Stomach smooth muscle (tissue), 2 donors: ENCODE results near the gene SMCHD1.
"Not testable (repeated sequence)": the region's sequence is repeated elsewhere in the genome, so short reads cannot be mapped to it uniquely, and the experiment has no call there.

Experiments used
- H3K27ac ChIP-seq: one replicate; pipeline ENCODE4 v1.7.0; 2013; ENCODE audit warnings: mild to moderate bottlenecking, low read length, inconsistent platforms
- H3K27me3 ChIP-seq, 2 donors: one replicate each; pipeline ENCODE4 v1.7.0; 2013; ENCODE audit warnings: low read length in 2 of 2; ENCODE audit not compliant: insufficient read depth in 2 of 2, control insufficient read depth in 1 of 2
- H3K36me3 ChIP-seq, 2 donors: one replicate each; pipeline ENCODE4 v1.7.0; 2013; ENCODE audit warnings: low read length in 2 of 2; ENCODE audit not compliant: control insufficient read depth in 2 of 2, insufficient read depth in 2 of 2
- H3K4me1 ChIP-seq: one replicate; pipeline ENCODE4 v1.7.0; 2013; ENCODE audit warnings: low read length; ENCODE audit not compliant: control insufficient read depth, insufficient read depth
- H3K4me3 ChIP-seq, 2 donors: one replicate each; pipeline ENCODE4 v1.7.0; 2013; ENCODE audit warnings: low read length in 2 of 2
- H3K9ac ChIP-seq, 2 donors: one replicate each; pipeline ENCODE4 v1.7.0; 2013; ENCODE audit warnings: low read length in 2 of 2, mild to moderate bottlenecking in 1 of 2
- H3K9me3 ChIP-seq, 2 donors: one replicate each; pipeline ENCODE4 v1.7.0; 2013; ENCODE audit warnings: low read length in 2 of 2; ENCODE audit not compliant: control insufficient read depth in 2 of 2
- donor health status: healthy.
- donor health status: Pancreatic carcinoma.

SMCHD1 gene

GRCh38 chr18:2837290-2837689 is 181.8 kb downstream of the SMCHD1 start:
- H3K9me3 ChIP-seq, H3K36me3 ChIP-seq, H3K4me3 ChIP-seq, H3K27ac ChIP-seq, H3K4me1 ChIP-seq, H3K27me3 ChIP-seq, H3K9ac ChIP-seq: not testable (repeated sequence)

- peaks cover 0 to 2% of the 10 kb centered on the region in 2 donors for H3K27me3 ChIP-seq
Measured at GRCh38 chr18:2839202-2839601, 183.7 kb downstream of the SMCHD1 start.

GRCh38 chr18:2840521-2840920 is 185.0 kb downstream of the SMCHD1 start:
- Histone ChIP-seq H3K4me1 (no peaks in the 10 kb centered on the region), H3K36me3 (no peaks in the 10 kb centered on the region), H3K9ac (no peak overlapping the region), H3K4me3 (no peak overlapping the region), H3K9me3 (no peaks in the 10 kb centered on the region), H3K27ac (no peak overlapping the region), H3K27me3 (peaks cover 2 to 6% of the 10 kb centered on the region in 2 donors)

More at GRCh38 chr18:2839202-2839601, 183.7 kb downstream of the SMCHD1 start:
- Histone ChIP-seq H3K9me3 (no peaks in the 10 kb centered on the region), H3K27ac (no peak overlapping the region), H3K4me1 (no peaks in the 10 kb centered on the region), H3K9ac (no peak overlapping the region), H3K36me3 (no peaks in the 10 kb centered on the region), H3K4me3 (no peak overlapping the region)

GRCh38 chr18:2843146-2843545 is 187.6 kb downstream of the SMCHD1 start:
- no peaks in the 10 kb centered on the region for H3K36me3 ChIP-seq
- peaks cover 9 to 25% of the 10 kb centered on the region in 2 donors for H3K27me3 ChIP-seq
- H3K9me3 ChIP-seq, result no peaks in the 10 kb centered on the region
- H3K4me1 ChIP-seq, result peaks cover 9% of the 10 kb centered on the region
- no peak overlapping the region for H3K4me3 ChIP-seq
- no peak overlapping the region for H3K9ac ChIP-seq
- H3K27ac ChIP-seq, result no peak overlapping the region

GRCh38 chr18:2845172-2845571 is 189.6 kb downstream of the SMCHD1 start:
- Histone ChIP-seq H3K4me3 (no peak overlapping the region), H3K36me3 (no peaks in the 10 kb centered on the region), H3K9ac (no peak overlapping the region), H3K27me3 (peaks cover 14 to 29% of the 10 kb centered on the region in 2 donors), H3K27ac (no peak overlapping the region), H3K4me1 (peaks cover 9% of the 10 kb centered on the region), H3K9me3 (no peaks in the 10 kb centered on the region)

- H3K4me1 ChIP-seq, result peaks cover 9% of the 10 kb centered on the region
- no peaks in the 10 kb centered on the region for H3K36me3 ChIP-seq
- H3K9ac ChIP-seq, result peak within 1 kb of the TSS in 1 of 2 donors; percentile 15
- H3K27me3 ChIP-seq, result peaks cover 14 to 29% of the 10 kb centered on the region in 2 donors
- H3K4me3 ChIP-seq, result peak within 1 kb of the TSS; percentile 53 to 70
- H3K9me3 ChIP-seq, result no peaks in the 10 kb centered on the region
- H3K27ac ChIP-seq, result peak within 1 kb of the TSS; percentile 31
Measured at GRCh38 chr18:2846636-2847316, 191.2 kb downstream of the SMCHD1 start, which contains the start of gene EMILIN2. TSS of gene EMILIN2 (plus strand) at chr18:2847006. CDS start at chr18:2847189, 183 bp downstream.

GRCh38 chr18:2847317-2848246 is 192.1 kb downstream of the SMCHD1 start:
- H3K27ac ChIP-seq, result no peak overlapping the region
- H3K36me3 ChIP-seq, result no peaks in the 10 kb centered on the region
- H3K4me1 ChIP-seq, result peaks cover 9% of the 10 kb centered on the region
- peak overlapping the region; percentile 11 to 63 for H3K4me3 ChIP-seq
- peaks cover 14 to 29% of the 10 kb centered on the region in 2 donors for H3K27me3 ChIP-seq
- H3K9me3 ChIP-seq, result no peaks in the 10 kb centered on the region
- no peak overlapping the region for H3K9ac ChIP-seq

GRCh38 chr18:2848247-2849246 is 193.0 kb downstream of the SMCHD1 start:
- no peak overlapping the region for H3K27ac ChIP-seq
- no peak overlapping the region for H3K9ac ChIP-seq
- H3K4me1 ChIP-seq, result peaks cover 9% of the 10 kb centered on the region
- no peaks in the 10 kb centered on the region for H3K9me3 ChIP-seq
- H3K4me3 ChIP-seq, result peak overlapping the region in 1 of 2 donors; percentile 40
- H3K36me3 ChIP-seq, result no peaks in the 10 kb centered on the region
- peaks cover 14 to 30% of the 10 kb centered on the region in 2 donors for H3K27me3 ChIP-seq

GRCh38 chr18:2850816-2851215 is 195.3 kb downstream of the SMCHD1 start:
- peaks cover 13 to 25% of the 10 kb centered on the region in 2 donors for H3K27me3 ChIP-seq
- no peak overlapping the region for H3K9ac ChIP-seq
- no peaks in the 10 kb centered on the region for H3K36me3 ChIP-seq
- no peak overlapping the region for H3K4me3 ChIP-seq
- no peak overlapping the region for H3K27ac ChIP-seq
- peaks cover 12% of the 10 kb centered on the region for H3K4me1 ChIP-seq
- no peaks in the 10 kb centered on the region for H3K9me3 ChIP-seq

- Histone ChIP-seq H3K27ac (no peak overlapping the region), H3K9ac (no peak overlapping the region), H3K36me3 (no peaks in the 10 kb centered on the region), H3K27me3 (peaks cover 10 to 16% of the 10 kb centered on the region in 2 donors), H3K9me3 (no peaks in the 10 kb centered on the region), H3K4me3 (no peak overlapping the region), H3K4me1 (peaks cover 7% of the 10 kb centered on the region)
Measured at GRCh38 chr18:2851771-2852170, 196.2 kb downstream of the SMCHD1 start.
